MG63 (cell line): ENCODE measurements around the gene KCNJ2. TPM values are rescaled to one million over a fixed set of nuclear protein-coding genes. Genes with fewer than 3 reads are reported as not detected.

Source experiments
- DNase-seq: peaks from one replicate; pipeline ENCODE4 v3.0.0-alpha.2; 2020
- H3K27me3 ChIP-seq: fragments of 250-450 bp; sonication (Bioruptor Pico); 2 replicates; pipeline ENCODE4 v1.5.1; 2020; ENCODE audit warnings: mild to moderate bottlenecking, moderate library complexity
- H3K36me3 ChIP-seq: fragments of 250-450 bp; sonication (Bioruptor Pico); 2 replicates; pipeline ENCODE4 v1.5.1; 2020; ENCODE audit warnings: mild to moderate bottlenecking, moderate library complexity
- H3K4me3 ChIP-seq: fragments of 250-450 bp; sonication (Bioruptor Pico); 2 replicates; pipeline ENCODE4 v1.5.1; 2020; ENCODE audit warnings: mild to moderate bottlenecking, moderate library complexity
- H3K9me3 ChIP-seq: fragments of 250-450 bp; sonication (Bioruptor Pico); 2 replicates; pipeline ENCODE4 v1.5.1; 2020; ENCODE audit warnings: mild to moderate bottlenecking, moderate library complexity
- total RNA-seq: library from RNA; depleted of rRNA; stranded (reverse); fragments of >200 nt; shearing (Covaris generic); gene quantifications from 2 replicates; pipeline ENCODE4 v1.2.3, GENCODE V29; 2014; ENCODE audit warnings: low replicate concordance

KCNJ2 gene
- total RNA-seq, 1 experiment from 2014 or later = 8.1 TPM

GRCh38 chr17:70139449-70139993 lies 29.8 kb upstream of the KCNJ2 start:
- Histone ChIP-seq H3K36me3 (no peaks in the 10 kb centered on the region), H3K9me3 (no peaks in the 10 kb centered on the region), H3K27me3 (no peaks in the 10 kb centered on the region), H3K4me3 (no peak overlapping the region)
- no peak for DNase-seq

DNA sequence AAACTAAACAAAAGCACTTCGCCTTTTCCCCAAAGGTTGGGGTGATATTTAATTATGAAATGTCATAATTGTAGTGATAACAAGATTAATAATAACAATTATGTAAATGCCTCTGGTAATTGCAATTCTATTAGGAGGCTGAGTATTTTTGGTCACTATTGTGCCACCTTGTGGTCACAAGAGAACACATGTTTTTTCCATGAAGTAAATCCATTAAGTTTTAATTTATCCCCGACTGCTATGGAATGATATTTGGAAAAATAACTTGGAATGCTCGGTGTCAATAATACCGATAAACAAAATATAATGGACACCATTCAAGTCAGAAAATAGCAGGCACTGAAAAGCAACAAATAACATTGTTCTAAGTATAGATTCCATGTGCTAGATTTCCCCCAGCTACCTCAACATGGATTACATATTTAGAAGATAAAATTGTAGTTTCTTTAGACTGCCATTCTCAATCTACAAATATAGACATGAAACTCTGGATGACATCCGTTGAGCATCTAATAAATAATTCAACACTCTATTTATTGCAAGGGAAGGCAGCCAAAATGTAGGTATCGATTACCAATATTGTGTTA lies 25.0 kb upstream of the KCNJ2 start:
- DNase-seq = no peak
- Histone ChIP-seq H3K27me3 (no peaks in the 10 kb centered on the region), H3K4me3 (no peak overlapping the region), H3K36me3 (no peaks in the 10 kb centered on the region), H3K9me3 (no peaks in the 10 kb centered on the region)

- DNase-seq = no peak
- Histone ChIP-seq H3K36me3 (no peaks in the 10 kb centered on the region), H3K9me3 (no peaks in the 10 kb centered on the region; the same call in 1 of the 2 replicates), H3K27me3 (no peaks in the 10 kb centered on the region), H3K4me3 (no peak overlapping the region)
These were observed 16.1 kb upstream of the KCNJ2 start for GRCh38 chr17:70153210-70153609.

DNA sequence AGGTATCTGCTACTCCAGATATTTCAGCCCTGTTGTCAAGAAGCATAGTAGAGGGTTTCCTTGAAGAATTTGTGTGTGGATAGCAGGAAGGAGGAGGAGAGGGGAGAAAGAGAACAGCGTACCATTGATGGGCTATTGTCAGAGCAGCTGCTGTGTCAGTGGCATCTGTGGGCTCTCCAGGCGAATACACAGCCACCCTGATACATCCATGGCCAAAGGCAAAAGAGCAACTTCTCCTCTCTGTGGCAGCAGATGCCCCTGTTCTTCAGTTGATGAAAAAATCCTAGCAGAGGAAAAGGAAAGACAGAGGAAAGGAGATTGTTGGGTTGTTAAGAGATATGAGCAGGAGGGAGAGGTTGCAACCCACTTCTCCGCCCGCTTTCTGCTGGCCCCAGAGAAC lies 12.2 kb upstream of the KCNJ2 start:
- DNase-seq = no peak
- no peaks in the 10 kb centered on the region for H3K27me3 ChIP-seq
- H3K9me3 ChIP-seq = no peaks in the 10 kb centered on the region; the same call in 1 of the 2 replicates
- no peaks in the 10 kb centered on the region for H3K36me3 ChIP-seq
- H3K4me3 ChIP-seq = no peak overlapping the region

GRCh38 chr17:70158180-70158579 lies 11.2 kb upstream of the KCNJ2 start:
- Histone ChIP-seq H3K27me3 (no peaks in the 10 kb centered on the region), H3K36me3 (no peaks in the 10 kb centered on the region), H3K4me3 (no peak overlapping the region), H3K9me3 (no peaks in the 10 kb centered on the region; the same call in 1 of the 2 replicates)
- no peak for DNase-seq

DNA sequence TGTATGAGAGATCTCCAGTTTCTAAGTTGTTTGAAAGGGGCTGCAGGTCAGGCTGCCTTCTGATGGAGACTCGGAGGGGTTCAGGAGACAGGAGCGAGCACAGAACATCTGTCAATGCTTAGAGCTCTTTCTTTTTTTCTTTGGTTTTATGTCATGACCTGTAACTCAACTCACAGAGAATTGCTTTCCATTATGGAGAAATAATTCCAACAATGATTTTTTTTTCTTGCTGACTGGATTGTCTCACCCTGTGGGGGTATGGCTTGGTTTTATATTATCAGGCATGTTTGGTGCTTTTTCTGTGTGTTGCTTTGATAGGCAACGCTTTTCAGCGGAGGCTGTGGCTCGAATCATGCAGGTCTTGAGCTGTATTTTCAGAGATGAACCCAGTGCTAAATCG lies 10.7 kb upstream of the KCNJ2 start:
- Histone ChIP-seq H3K4me3 (no peak overlapping the region), H3K27me3 (no peaks in the 10 kb centered on the region), H3K36me3 (no peaks in the 10 kb centered on the region), H3K9me3 (no peaks in the 10 kb centered on the region; the same call in 1 of the 2 replicates)
- DNase-seq = no peak

- no peak overlapping the region for H3K4me3 ChIP-seq
- no peaks in the 10 kb centered on the region for H3K9me3 ChIP-seq
- no peak for DNase-seq
- H3K27me3 ChIP-seq = no peaks in the 10 kb centered on the region
- H3K36me3 ChIP-seq = no peaks in the 10 kb centered on the region
These were observed 9.4 kb upstream of the KCNJ2 start for GRCh38 chr17:70159980-70160379.

DNA sequence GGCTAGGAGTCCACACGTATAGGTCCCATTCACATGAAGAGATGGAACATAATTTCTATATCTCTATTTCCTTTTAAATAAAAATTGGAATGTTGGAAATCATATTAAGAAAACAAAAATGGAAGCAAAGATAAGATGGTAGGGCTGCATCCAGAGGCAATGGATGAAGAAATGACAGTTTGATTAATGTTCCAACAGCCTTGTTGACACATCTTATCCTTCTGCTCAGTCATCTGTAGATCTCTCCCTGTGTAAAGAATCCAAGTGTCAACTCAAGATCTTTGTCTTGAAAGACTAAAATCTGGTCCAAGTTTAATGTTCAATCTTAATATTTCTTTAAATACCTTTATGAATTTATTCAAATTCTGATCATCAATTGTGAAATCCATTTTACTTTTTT lies 7.8 kb upstream of the KCNJ2 start:
- H3K36me3 ChIP-seq = no peaks in the 10 kb centered on the region
- no peaks in the 10 kb centered on the region for H3K27me3 ChIP-seq
- no peak for DNase-seq
- no peak overlapping the region for H3K4me3 ChIP-seq
- no peaks in the 10 kb centered on the region for H3K9me3 ChIP-seq

DNA sequence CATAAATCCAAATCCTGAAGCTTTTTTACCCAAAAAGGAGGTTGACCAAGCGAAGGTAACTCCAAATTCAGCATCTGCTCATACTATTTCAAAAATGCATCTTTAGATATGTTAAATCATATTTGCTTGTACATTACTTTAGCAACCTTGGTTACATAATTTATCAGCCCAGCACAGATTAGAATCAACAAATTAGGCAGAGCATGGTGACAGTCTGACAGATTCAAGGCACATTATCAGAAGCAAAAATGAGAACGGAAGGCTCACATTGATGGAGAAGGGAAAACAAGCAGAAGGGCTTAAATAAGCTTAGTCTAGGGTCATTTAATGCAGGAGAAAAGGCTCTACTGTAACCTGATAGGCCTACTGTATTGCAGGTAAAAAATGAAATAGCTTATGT lies 3.9 kb upstream of the KCNJ2 start:
- Histone ChIP-seq H3K4me3 (no peak overlapping the region), H3K9me3 (no peaks in the 10 kb centered on the region), H3K27me3 (no peaks in the 10 kb centered on the region), H3K36me3 (no peaks in the 10 kb centered on the region)
- no peak for DNase-seq

GRCh38 chr17:70166615-70167014 lies 2.7 kb upstream of the KCNJ2 start:
- H3K4me3 ChIP-seq = no peak overlapping the region
- no peaks in the 10 kb centered on the region for H3K27me3 ChIP-seq
- peaks cover 2% of the 10 kb centered on the region; the same call in 1 of the 2 replicates for H3K36me3 ChIP-seq
- no peaks in the 10 kb centered on the region for H3K9me3 ChIP-seq
- DNase-seq = no peak

- H3K36me3 ChIP-seq = peaks cover 5% of the 10 kb centered on the region; the same call in 1 of the 2 replicates
- no peaks in the 10 kb centered on the region for H3K9me3 ChIP-seq
- peak; percentile 78 for DNase-seq
- H3K4me3 ChIP-seq = peak overlapping the region; percentile 89
- H3K27me3 ChIP-seq = no peaks in the 10 kb centered on the region
These were observed 1.0 kb upstream of the KCNJ2 start for GRCh38 chr17:70168044-70168976.

DNA sequence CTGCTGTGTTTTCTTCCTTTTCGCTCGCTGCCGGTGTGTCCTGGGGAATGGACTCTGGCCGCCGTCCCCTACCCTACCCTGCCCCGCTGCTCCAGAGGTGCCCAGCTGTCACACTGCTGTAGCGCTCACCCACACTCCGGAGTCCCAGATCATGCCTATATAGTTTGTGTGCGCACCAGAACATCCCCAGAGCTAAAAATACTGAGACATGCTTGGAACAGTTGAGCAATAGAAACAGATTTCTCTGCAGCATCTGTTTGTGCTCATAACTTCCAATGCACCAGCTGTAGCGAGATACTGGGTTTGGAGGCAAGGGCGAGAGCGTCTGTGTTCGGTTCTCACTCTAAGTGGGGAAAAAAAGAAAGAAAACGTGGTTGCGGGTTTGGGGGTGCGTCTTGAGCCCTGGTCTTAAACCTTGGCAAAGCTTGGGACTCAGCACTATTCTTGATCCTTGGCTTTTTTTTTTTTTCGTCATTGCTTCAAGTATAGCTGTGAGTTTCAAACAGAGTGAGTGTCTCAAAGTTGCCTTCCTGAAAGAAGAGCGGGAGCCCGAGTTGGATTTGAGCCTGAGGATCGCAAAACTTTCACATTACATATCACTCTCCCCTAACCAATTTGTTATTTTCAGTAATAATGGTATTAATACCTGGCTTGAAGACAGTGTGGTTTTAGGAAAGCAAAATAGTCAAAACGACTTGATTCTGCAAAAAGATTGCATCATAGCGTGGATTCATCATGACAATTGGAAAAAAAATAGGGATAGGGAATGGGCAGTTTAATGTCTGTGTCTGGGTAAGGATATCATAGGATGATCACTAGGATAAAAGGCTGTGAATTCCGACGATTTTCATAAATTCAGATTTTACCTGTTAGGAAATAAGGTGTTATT lies 621 bp downstream of the KCNJ2 start:
- no peak for DNase-seq

GRCh38 chr17:70171159-70171558 lies 1.8 kb downstream of the KCNJ2 start:
- DNase-seq = peak; percentile 5
- no peaks in the 10 kb centered on the region for H3K9me3 ChIP-seq
- H3K4me3 ChIP-seq = peak overlapping the region; percentile 89
- H3K36me3 ChIP-seq = peaks cover 28% of the 10 kb centered on the region
- H3K27me3 ChIP-seq = no peaks in the 10 kb centered on the region

More for the DNA sequence above, 621 bp downstream of the KCNJ2 start:
- Histone ChIP-seq H3K9me3 (no peaks in the 10 kb centered on the region), H3K36me3 (peaks cover 16% of the 10 kb centered on the region), H3K4me3 (peak overlapping the region; percentile 89), H3K27me3 (no peaks in the 10 kb centered on the region)

- H3K36me3 ChIP-seq = peaks cover 41% of the 10 kb centered on the region
- H3K27me3 ChIP-seq = no peaks in the 10 kb centered on the region
- peak overlapping the region; percentile 89 for H3K4me3 ChIP-seq
- H3K9me3 ChIP-seq = no peaks in the 10 kb centered on the region
- no peak for DNase-seq
These were observed 3.1 kb downstream of the KCNJ2 start for GRCh38 chr17:70172449-70172848.

DNA sequence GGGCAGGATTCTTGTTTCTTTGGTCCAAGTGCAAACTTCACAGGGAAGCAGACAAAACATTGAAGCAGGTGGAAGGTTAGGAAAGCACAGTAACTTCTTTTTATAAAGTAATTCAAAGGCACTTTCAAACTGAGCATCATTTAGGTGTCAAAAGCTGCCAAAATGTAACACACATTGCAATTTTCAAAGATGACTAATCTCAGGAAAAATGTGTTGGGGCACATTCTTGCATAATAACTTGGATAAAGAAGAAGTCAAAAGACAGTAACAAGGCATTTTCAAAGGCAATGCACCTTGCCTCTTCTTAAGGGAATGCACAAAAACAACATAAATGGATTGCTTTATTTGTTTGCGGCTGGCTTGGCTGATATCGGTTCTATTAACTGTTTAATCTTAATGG lies 3.6 kb downstream of the KCNJ2 start:
- Histone ChIP-seq H3K9me3 (no peaks in the 10 kb centered on the region), H3K4me3 (peak overlapping the region; percentile 89; the same call in 1 of the 2 replicates), H3K36me3 (peaks cover 44% of the 10 kb centered on the region), H3K27me3 (no peaks in the 10 kb centered on the region)
- DNase-seq = no peak

DNA sequence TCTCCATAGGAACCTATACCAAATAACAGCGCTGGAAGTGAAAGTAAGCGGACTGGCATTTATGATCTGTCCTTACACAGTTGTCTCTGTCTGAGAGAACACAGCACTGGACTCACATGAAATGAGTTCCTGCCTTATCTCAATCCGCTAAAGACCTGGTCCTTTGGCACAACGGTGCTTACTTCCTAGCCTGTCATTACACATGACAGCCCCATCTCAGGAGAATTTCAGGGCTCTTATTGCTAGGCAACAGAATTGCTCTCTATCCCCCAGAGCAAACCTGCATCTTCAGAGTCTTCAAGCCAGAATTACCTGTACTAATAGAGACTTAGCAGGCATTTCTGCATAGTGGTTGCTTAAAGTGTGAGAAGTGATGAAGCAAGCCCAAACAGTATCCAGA lies 4.3 kb downstream of the KCNJ2 start:
- Histone ChIP-seq H3K36me3 (peaks cover 45% of the 10 kb centered on the region), H3K27me3 (no peaks in the 10 kb centered on the region), H3K4me3 (no peak overlapping the region), H3K9me3 (no peaks in the 10 kb centered on the region)
- DNase-seq = no peak
